NCI-H2171 (cell line): ENCODE measurements around the gene PLCH1.

ENCODE experiments used
- DNase-seq: peaks from one replicate; lab custom pipeline; 2025; lab: John Stamatoyannopoulos, UW

PLCH1 gene

GRCh38 chr3:155372281-155372680, 372.6 kb downstream of the PLCH1 start:
- DNase-seq, result no peak

GRCh38 chr3:155370764-155371503, 373.9 kb downstream of the PLCH1 start:
- no peak for DNase-seq

- no peak for DNase-seq
Observed at GRCh38 chr3:155370198-155370597, 374.7 kb downstream of the PLCH1 start.

- no peak for DNase-seq
Observed at GRCh38 chr3:155369735-155370134, 375.1 kb downstream of the PLCH1 start.

GRCh38 chr3:155369244-155369643, 375.6 kb downstream of the PLCH1 start:
- no peak for DNase-seq

GRCh38 chr3:155368786-155369185, 376.1 kb downstream of the PLCH1 start:
- no peak for DNase-seq

GRCh38 chr3:155367506-155367905, 377.4 kb downstream of the PLCH1 start:
- DNase-seq, result no peak

- DNase-seq, result no peak
Observed at GRCh38 chr3:155365178-155365783, 379.6 kb downstream of the PLCH1 start.

GRCh38 chr3:155364492-155364891, 380.4 kb downstream of the PLCH1 start:
- DNase-seq, result no peak

- DNase-seq, result no peak
Observed at GRCh38 chr3:155363690-155364070, 381.2 kb downstream of the PLCH1 start.

GRCh38 chr3:155362808-155363689, 381.8 kb downstream of the PLCH1 start:
- DNase-seq, result no peak

GRCh38 chr3:155360281-155360680, 384.6 kb downstream of the PLCH1 start:
- no peak for DNase-seq

GRCh38 chr3:155356594-155357370, 388.1 kb downstream of the PLCH1 start:
- no peak for DNase-seq

- no peak for DNase-seq
Observed at GRCh38 chr3:155354658-155355057, 390.2 kb downstream of the PLCH1 start.

- DNase-seq, result peak; percentile 25
Observed at GRCh38 chr3:155352900-155353490, 391.9 kb downstream of the PLCH1 start.

- DNase-seq, result no peak
Observed at GRCh38 chr3:155350571-155350970, 394.3 kb downstream of the PLCH1 start.

GRCh38 chr3:155347901-155348300, 397.0 kb downstream of the PLCH1 start:
- DNase-seq, result no peak

GRCh38 chr3:155342344-155342743, 402.5 kb downstream of the PLCH1 start:
- no peak for DNase-seq

GRCh38 chr3:155339052-155339451, 405.8 kb downstream of the PLCH1 start:
- DNase-seq, result no peak

GRCh38 chr3:155335724-155336354, 409.0 kb downstream of the PLCH1 start:
- DNase-seq, result no peak
